Measurements from ENCODE around the gene RECQL. TPM values are rescaled to one million over a fixed set of nuclear protein-coding genes. Genes with fewer than 3 reads are reported as not detected.

Gene RECQL
- total and polyA plus RNA-seq, 2 of the 8 experiments (the other 6 are each of a cell fraction or from before 2014, with no cell fraction given), result 8.1 to 40.3 TPM

DNA sequence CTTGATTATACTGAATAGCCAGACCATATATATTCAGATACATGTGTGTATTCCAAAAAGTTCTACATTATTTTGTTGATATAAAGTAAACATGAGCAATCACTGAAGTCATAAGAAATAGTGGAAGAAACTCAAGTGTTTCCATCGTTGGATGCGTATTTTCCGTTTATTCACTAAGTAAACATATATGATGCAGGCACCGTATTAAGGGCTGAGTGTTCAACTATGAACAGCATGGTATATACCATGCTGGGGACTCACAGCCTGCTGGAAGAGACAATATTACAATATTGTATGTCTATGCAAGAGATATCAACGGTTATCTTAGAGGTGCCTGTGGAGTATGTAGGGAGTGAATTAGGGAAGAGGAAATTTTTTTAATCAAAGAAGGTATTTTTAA is 62.8 kb downstream of the RECQL start (continued):
- TF ChIP-seq, protein P1, sequence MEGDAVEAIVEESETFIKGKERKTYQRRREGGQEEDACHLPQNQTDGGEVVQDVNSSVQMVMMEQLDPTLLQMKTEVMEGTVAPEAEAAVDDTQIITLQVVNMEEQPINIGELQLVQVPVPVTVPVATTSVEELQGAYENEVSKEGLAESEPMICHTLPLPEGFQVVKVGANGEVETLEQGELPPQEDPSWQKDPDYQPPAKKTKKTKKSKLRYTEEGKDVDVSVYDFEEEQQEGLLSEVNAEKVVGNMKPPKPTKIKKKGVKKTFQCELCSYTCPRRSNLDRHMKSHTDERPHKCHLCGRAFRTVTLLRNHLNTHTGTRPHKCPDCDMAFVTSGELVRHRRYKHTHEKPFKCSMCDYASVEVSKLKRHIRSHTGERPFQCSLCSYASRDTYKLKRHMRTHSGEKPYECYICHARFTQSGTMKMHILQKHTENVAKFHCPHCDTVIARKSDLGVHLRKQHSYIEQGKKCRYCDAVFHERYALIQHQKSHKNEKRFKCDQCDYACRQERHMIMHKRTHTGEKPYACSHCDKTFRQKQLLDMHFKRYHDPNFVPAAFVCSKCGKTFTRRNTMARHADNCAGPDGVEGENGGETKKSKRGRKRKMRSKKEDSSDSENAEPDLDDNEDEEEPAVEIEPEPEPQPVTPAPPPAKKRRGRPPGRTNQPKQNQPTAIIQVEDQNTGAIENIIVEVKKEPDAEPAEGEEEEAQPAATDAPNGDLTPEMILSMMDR (IDR thresholded peaks at IDR 0.05; ENCODE audit: control extremely low read depth in 1 of 3, insufficient read depth in 1 of 3, low read depth in 1 of 3, low read length in 3 of 3), result no peak
- TF ChIP-seq ASH2L (IDR thresholded peaks at IDR 0.05; ENCODE audit: low read length) (no peak), TEAD4 (IDR thresholded peaks at IDR 0.05; ENCODE audit: low read depth, low read length) (no peak), CBX8 (IDR thresholded peaks at IDR 0.05; ENCODE audit: borderline replicate concordance, low read depth, low read length) (no peak), NRF1 (IDR thresholded peaks at IDR 0.05; ENCODE audit: low read depth, low read length) (no peak)

Measured in H1 (cell line).